Measurements from ENCODE around the gene NNAT.

DNA sequence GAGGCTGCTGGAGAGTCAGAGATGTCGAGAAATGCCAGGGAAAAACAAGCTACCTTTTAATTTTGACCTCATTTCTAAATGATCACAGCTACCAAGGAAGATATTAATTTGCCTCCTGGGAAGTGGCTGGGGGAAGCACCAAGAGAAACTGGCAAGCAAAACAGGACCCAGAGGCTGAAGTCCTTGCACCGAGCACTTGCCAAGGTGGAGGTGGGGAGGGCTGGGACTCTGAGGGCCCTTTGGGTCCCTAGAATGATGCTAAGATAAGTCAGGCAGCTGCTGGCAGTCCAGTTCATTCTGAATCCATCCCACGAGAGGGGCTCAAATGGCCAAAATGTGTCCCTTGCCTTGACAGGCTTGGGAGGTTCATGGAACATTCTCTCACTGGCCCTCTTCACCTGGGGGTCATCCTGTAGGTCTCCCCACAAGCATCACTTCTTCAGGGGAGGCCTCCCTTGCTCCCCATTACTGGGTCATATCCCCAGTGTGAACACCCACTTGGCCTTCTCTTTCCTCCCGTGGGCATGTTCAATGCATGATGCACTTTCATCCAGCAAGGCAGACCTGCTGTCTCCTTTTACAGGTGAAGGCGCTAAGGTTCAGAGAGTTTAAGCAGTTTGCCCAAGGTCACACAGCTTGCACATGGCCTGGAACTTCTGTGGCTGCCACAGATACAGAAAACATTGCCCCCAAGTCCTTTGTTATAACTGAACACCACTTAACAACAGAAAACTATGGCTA lies 45.7 kb downstream of the NNAT start:
- TF ChIP-seq, protein P1, sequence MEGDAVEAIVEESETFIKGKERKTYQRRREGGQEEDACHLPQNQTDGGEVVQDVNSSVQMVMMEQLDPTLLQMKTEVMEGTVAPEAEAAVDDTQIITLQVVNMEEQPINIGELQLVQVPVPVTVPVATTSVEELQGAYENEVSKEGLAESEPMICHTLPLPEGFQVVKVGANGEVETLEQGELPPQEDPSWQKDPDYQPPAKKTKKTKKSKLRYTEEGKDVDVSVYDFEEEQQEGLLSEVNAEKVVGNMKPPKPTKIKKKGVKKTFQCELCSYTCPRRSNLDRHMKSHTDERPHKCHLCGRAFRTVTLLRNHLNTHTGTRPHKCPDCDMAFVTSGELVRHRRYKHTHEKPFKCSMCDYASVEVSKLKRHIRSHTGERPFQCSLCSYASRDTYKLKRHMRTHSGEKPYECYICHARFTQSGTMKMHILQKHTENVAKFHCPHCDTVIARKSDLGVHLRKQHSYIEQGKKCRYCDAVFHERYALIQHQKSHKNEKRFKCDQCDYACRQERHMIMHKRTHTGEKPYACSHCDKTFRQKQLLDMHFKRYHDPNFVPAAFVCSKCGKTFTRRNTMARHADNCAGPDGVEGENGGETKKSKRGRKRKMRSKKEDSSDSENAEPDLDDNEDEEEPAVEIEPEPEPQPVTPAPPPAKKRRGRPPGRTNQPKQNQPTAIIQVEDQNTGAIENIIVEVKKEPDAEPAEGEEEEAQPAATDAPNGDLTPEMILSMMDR (IDR thresholded peaks at IDR 0.05; ENCODE audit: low read depth, low read length, missing input control), result no peak
- TF ChIP-seq FOXA1 (IDR thresholded peaks at IDR 0.05), result no peak
- TF ChIP-seq, protein P2, sequence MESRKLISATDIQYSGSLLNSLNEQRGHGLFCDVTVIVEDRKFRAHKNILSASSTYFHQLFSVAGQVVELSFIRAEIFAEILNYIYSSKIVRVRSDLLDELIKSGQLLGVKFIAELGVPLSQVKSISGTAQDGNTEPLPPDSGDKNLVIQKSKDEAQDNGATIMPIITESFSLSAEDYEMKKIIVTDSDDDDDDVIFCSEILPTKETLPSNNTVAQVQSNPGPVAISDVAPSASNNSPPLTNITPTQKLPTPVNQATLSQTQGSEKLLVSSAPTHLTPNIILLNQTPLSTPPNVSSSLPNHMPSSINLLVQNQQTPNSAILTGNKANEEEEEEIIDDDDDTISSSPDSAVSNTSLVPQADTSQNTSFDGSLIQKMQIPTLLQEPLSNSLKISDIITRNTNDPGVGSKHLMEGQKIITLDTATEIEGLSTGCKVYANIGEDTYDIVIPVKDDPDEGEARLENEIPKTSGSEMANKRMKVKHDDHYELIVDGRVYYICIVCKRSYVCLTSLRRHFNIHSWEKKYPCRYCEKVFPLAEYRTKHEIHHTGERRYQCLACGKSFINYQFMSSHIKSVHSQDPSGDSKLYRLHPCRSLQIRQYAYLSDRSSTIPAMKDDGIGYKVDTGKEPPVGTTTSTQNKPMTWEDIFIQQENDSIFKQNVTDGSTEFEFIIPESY (IDR thresholded peaks at IDR 0.05), result no peak
- no peak for TF ChIP-seq SP1 (IDR thresholded peaks at IDR 0.05)
- no peak for TF ChIP-seq TAF1 (conservative IDR thresholded peaks at IDR 0.05)
- no peak for TF ChIP-seq GABPA (IDR thresholded peaks at IDR 0.05 in 1 of 2, conservative IDR thresholded peaks at IDR 0.05 in 1 of 2)
- TF ChIP-seq EGR1 (IDR thresholded peaks at IDR 0.05; ENCODE audit: low read depth in 2 of 2), result no peak
- TF ChIP-seq, protein P3, sequence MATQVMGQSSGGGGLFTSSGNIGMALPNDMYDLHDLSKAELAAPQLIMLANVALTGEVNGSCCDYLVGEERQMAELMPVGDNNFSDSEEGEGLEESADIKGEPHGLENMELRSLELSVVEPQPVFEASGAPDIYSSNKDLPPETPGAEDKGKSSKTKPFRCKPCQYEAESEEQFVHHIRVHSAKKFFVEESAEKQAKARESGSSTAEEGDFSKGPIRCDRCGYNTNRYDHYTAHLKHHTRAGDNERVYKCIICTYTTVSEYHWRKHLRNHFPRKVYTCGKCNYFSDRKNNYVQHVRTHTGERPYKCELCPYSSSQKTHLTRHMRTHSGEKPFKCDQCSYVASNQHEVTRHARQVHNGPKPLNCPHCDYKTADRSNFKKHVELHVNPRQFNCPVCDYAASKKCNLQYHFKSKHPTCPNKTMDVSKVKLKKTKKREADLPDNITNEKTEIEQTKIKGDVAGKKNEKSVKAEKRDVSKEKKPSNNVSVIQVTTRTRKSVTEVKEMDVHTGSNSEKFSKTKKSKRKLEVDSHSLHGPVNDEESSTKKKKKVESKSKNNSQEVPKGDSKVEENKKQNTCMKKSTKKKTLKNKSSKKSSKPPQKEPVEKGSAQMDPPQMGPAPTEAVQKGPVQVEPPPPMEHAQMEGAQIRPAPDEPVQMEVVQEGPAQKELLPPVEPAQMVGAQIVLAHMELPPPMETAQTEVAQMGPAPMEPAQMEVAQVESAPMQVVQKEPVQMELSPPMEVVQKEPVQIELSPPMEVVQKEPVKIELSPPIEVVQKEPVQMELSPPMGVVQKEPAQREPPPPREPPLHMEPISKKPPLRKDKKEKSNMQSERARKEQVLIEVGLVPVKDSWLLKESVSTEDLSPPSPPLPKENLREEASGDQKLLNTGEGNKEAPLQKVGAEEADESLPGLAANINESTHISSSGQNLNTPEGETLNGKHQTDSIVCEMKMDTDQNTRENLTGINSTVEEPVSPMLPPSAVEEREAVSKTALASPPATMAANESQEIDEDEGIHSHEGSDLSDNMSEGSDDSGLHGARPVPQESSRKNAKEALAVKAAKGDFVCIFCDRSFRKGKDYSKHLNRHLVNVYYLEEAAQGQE (IDR thresholded peaks at IDR 0.05), result no peak
